HG03196 (cell line): ENCODE measurements around the gene EARS2.
"Not testable (repeated sequence)": the region's sequence is repeated elsewhere in the genome, so short reads cannot be mapped to it uniquely, and the experiment has no call there.

Experiments
- ATAC-seq: cut with Tn5 transposase; IDR thresholded peaks from one replicate; pipeline ENCODE4 v1.9.1; 2021; ENCODE audit not compliant: unreplicated experiment

Gene EARS2

DNA sequence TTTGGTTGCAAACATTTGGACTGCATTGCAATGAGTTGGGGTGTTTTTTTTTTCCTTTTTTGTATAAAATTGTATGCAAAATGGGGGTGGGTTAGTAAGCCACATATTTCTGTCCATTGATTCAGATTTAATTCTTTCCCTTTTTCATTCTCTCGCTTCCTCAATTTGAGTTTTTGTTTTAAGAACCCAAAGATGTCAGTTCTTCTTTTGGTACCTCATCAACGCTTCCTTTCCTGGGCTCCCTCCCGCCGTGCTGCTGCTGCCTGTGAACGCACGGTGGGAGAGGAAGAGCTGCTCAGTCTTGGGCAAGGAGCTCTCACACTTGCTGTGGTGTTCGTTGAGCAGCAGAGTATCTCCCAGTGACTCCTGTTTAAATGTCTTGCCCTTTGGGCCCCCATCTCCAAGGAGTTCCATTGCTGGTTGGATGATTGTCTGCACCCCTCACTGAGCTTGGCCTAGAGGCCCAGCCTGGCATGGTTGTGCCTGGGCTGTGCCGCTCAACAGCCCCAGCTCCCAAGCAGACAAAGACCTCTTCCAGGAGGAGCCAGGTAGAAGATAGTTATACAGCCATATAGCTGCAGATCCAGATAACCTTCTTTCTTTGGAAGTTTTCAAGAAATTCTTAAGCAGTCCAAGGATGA lies 14.0 kb upstream of the EARS2 start:
- no peak for ATAC-seq

DNA sequence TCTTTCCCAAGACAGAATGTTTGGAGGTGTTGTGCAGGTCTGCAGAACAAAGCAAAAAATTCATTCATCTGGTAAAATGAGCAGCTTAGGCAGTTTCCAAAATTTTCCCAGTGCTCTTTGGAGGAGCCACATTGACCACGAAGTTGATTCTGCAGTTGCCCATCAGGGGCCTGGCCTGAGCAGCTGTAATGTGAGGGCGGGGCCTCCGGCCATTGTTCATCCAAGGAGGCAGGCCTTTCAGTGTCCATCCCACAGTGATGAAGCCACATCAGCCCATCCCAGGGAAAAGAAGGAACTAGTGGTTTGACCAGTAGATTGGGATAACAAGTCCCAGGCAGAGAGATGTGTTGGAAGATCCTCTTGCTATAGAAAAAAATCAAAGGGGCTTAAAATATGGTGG lies 10.5 kb upstream of the EARS2 start:
- no peak for ATAC-seq

DNA sequence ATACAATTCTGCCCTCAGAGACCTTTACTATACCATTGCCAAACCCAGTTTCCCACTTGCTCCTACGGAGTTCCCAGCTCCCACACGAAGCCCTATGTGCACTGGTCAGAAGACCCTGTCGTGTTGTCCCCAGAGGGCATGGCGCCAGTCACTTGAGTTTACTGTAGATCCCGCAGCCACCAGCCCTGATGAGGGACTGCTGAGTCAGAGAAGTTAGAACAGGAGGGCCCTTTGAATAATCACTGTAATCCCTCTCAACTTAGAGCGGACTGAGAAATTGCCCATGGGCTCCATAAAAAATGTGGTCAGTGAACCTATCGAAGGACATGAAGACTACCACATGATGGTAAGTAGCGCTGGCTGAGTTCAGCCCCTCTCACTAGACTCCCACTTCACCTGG lies 9.6 kb upstream of the EARS2 start:
- no peak for ATAC-seq

DNA sequence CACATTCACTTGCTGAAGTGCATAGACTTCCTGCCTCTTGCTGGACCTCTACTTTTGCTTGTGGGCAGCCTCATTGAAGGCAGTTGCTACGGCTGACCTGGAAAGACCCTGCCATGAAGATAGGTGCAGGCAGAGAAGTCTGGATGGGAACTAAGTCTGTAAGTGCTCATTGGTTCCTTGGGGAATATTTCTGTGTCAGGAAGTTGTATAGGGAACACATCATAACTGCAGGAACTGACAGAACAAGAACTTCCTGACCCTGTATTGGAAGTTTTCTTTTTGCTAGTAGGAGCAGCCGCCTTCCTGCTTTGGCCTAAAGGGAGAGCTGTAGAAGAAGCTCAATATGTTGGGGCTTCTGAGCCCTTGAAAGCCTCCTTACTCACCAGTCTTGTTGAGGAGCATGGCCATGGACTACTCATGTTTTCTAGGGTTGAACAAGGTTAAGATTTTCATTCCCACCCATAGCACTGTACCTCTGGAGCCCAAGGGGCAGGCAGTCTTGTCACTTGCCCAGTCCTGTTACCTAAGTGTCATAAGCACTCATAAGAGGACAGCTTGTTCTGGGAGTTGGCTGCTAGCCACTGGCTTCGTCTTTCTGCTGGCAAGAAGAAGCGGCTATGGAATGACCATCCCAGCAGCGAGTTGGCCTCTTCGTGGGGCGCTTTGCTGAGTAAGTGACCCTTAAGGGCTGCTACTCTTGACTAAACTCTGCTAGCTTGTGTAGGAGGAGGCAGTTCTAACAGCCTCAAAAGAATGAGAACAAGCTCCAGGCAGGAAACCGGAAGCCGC lies 7.6 kb upstream of the EARS2 start:
- no peak for ATAC-seq

DNA sequence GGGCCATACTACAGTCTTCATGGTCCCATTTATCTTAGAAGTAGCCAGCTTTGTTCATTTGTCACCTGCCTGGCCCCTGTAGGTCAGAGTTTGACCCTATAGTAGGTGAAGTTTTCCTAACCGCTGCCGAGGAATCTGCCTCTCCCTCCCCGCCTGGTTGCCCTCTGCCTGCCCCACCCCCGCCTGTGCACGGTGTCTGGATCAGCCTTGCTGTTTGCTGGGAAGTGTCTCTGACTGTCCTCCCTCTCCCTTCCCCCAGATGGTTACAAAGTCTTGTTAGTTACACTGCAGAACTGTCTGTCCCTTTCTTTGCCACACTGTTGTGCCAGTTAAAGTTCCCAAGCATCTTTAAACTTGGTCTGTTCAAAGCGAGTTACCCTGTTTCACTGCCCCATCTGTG lies 6.0 kb upstream of the EARS2 start:
- ATAC-seq, result no peak

DNA sequence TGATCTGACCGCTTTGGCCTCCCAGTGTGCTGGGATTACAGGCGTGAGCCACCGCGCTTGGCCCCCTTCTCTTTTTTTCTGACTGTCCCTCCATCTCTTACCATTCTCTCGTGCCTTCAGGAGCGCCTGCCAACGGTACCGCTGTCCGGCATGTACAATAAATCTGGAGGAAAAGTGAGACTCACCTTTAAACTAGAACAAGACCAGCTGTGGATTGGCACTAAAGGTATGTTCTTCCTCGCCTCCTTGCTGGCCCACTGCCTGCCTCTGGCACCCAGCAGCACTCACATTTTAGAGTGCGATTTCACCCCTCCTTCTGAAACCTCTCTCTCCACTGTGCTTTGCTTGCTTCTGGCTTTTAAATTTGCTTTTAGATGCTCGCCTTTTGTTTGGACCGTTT lies 5.4 kb upstream of the EARS2 start:
- ATAC-seq, result no peak

DNA sequence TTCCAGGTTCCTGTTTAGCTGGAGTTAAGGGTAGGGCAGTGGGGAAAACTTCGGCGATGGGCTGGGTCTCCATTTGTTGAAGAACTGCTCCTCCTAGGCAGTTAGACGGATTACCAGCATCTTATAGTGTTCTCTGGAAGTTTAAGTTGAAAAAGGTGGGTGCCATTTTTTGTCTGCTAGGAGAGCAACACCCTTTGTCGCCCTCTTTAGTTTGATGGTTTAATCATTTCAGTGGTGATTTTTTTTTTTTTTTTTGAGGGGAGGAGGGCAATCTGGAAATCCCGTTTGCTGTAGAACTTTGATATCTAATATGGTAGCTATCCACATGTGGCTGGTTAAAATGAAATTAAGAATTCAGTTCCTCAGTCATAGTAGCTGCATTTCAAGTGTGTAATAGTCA lies 4.4 kb upstream of the EARS2 start:
- ATAC-seq, result no peak

DNA sequence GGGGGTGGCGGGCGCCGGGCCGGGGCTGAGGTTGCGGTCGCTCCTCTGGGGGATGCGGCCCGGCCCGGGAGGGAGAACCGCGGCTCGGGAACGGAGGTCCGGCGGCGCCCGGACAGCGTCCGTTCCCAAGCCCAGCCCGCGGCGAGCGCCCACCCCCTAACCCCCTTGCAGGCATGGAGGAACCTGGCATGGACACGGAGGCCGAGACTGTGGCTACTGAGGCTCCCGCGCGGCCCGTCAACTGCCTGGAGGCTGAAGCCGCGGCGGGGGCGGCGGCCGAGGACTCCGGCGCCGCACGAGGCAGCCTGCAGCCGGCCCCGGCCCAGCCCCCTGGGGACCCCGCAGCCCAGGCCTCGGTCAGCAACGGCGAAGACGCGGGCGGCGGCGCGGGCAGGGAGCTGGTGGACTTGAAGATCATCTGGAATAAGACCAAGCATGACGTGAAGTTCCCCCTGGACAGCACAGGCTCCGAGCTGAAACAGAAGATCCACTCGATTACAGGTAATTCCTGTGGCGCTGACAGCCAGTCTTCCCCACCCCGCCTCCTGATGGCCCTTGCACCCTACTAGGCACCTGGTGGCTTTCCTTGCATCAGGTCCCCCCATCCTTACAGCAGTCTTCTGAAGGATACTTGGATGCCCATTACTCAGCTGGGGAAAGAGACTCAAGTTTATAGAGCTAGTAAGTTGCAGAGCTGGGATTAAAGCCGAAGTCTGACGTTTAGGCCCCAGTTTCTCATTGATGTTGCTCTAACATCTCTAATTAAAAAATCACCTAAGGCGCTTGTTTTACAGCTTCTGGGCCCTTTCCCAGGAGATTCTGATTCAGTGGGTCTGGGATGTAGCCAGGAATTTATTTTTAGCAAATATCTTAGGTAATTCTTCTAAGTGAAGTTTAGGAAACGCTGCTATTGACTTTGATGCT lies 891 bp upstream of the EARS2 start:
- peak; percentile 7 for ATAC-seq

DNA sequence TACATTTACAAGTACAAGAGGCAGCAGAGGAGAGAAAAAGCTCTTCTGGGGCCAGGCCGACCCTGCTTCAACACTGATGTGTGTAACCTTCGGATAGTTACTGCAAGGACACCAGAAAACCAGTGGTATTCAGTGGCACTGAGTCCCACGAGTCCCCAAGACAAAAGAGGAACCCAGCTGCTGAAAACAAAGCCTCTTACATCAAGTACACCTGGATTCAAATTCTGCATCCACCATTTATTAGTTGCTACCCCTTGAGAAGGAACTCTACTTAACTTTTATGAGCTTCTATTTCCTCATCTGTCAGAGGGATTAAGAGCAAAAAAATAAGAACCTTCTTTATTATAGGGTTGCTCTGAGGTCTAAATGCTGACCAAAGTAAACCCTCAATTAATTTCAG lies 2.6 kb downstream of the EARS2 start:
- no peak for ATAC-seq

DNA sequence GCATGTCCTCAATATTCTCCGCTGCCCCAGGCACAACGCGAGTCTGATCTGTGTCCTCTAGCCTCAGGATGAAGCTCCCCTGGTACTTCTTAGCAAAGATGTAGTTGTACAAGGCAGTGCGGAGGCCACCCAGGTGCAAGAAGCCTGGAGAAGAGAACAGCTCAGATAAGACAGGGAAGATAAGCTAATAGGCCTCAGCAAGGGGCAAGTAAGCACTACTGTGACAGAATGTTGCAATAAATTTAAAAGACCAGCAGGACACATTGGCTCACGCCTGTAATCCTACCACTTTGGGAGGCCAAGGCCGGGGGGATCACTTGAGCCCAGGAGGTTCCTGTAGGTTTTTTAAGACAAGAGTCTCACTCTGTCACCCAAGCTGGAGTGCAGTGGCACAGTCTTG lies 5.0 kb downstream of the EARS2 start:
- ATAC-seq, result no peak

DNA sequence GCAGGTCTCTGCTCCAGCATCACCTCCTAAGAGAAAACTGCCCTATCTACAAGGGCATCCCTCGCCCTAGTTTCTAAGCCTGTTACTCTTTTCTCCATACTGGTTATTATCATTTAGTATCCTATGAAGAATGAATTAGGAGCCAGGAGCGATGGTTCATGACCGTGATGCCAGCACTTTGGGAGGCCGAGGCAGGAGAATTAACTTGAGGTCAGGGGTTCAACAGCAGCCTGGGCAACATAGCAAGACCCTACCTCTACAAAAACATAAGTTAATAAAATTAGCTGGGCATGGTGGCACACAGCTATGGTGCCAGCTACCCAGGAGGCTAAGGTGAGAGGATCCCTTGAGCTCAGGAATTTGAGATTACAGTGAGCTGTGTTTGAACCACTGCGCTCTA lies 7.2 kb downstream of the EARS2 start:
- no peak for ATAC-seq

DNA sequence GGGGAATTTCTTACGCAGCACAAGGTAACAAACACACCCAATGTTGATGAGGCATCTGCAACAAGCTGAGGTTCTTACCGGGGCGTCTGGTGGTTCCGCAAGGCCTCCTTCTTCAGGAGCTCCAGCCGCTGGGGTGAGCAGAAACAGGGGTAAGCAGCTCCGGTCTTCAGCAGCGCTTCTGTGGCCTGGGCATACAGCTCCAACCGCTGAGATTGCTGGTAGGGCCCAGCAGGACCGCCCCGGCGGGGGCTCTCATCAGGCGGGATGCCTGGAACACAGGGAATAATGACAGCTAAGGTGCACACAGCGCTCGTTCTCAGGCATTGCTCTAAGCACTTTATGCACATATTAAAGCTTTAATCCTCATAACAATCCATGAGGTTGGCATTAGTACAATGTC lies 12.7 kb downstream of the EARS2 start:
- ATAC-seq, result no peak

DNA sequence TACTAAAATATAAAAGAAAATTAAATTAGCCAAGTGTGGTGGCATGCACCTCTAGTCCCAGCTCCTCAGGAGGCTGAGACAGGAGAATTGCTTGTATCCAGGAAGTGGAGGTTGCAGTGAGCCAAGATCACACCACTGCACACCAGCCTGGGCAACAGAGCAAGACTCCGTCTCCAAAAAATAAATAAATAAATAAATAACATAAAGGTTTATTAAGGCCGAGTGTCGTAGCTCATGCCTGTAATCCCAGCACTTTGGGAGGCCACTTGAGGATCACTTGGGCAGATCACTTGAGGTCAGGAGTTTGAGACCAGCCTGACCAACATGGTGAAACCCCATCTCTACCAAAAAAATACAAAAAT lies 16.4 kb downstream of the EARS2 start:
- ATAC-seq, result not testable (repeated sequence)

DNA sequence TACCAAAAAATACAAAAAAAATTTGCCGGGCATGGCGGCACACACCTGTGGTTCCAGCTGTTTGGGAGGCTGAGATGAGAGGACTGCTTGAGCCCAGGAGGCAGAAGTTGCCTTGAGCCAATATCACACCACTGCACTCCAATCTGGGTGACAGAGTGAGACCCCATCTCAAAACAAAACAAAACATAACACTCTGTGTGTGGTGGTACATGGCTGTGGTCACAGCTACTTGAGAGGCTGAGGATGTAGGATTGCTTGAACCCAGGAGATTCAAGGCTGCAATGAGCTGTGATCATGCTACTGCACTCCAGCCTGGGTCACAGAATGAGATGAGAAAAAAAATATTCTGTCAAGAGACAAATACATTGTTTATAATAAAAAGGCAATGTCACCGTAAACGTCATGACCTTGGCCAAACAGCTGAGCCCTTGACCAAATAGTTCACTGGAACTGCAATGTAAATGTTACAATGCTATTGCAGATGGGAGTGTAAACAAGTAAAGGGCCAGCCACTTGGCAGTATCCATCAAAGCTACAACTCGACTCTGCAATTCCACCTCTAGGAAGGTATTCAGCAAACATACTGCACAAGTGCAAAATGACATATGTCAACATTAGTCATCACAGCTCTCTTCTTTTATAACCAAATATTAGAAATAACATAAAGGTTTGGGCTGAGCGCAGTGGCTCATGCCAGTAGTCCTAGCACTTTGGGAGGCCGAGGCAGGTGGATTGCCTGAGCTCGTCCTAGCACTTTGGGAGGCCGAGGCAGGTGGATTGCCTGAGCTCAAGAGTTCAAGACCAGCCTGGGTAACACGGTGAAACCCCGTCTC lies 16.9 kb downstream of the EARS2 start:
- ATAC-seq, result no peak

DNA sequence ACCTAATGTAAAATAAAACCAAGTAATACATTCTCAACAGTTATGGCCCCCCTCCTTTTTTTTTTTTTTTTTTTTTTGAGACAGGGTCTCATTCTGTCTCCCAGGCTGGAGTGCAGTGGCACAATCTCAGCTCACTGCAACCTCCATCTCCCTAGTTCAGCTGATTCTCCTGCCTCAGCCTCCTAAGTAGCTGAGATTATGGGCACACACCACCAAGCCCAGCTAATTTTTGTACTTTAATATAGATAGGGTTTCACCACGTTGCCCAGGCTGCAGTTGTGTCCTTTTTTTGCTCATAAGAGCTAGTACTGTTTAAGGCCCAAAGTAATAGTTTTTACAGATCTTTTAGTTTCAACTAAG lies 18.3 kb downstream of the EARS2 start:
- ATAC-seq, result no peak

DNA sequence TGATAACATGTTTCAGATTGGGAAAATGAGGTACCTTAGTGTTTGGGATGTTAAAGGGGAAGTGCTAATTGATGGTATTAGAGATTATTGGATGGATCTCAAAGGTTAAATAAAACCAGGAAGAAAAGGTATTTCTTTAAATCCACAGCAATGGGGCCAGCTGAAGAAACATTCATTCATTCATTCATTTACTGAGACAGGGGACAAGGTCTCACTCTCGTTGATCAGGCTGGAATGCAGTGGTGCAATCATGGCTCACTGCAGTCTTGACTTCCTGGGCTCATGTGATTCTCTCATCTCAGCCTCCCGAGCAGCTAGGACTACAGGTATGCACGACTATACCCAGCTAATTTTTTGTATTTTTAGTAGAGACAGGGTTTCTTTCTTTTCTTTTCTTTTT lies 19.8 kb downstream of the EARS2 start:
- no peak for ATAC-seq

DNA sequence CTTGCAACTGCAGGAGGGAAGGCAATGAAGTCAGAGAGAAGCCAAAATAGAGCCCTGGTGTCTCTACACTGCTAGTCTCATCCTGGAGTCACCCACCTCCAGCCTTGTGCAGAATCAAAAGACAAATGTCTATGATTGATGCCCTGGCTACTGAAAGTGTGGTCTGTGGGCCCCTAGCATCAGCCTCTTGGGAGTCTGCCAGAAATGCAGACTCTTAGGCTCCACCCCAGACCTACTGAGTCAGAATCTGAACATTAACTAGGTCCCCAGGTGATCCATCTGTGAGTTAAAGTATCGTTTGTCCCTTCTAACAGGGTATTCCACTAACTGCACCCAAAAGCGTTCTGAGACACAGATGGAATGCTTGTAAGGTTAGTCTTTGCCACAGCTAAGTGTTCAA lies 21.2 kb downstream of the EARS2 start:
- no peak for ATAC-seq

DNA sequence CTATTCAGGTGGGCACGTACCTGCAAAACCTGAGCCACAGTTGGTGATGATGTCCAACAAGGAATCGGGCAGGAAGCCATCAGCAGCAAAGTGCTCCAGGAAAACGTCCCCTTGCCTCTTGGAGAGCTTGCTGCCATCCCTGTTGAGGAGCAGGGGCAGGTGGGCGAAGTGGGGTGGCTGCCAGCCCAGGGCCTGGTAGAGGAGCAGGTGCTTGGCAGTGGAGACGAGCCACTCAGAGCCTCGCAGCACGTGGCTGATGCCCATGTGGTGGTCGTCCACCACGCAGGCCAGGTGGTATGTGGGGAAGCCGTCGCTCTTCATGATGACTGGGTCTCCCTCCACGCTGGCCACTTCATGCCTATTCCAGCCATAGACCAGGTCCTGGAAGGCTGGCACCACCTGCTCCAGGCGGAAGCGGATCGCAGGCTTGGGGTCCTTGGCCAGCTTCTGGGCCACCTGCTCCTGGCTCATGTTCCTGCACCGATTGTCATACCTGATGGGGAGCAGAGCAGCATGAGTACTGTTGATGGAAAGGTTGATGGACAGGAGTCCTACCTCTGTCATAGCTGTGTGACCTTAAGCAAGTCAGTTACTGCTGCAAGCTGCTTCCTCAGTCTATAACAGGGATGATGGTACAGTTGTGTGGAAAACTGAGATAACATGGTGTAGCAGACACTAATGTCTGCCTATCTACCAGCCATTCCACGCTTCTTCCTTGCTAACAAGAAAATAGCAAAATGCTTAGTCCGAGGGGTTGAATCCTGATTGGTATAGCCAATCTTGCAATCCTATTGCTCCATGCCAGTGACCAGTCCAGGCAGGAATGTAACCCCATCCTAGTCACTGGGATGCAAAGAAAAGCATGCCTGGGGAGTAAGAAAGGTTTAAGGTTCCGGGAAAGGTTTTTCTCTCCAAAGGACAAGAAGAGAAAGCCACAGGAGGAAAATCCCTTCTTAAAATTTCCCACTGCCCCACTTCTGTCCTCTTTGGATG lies 22.0 kb downstream of the EARS2 start:
- no peak for ATAC-seq

DNA sequence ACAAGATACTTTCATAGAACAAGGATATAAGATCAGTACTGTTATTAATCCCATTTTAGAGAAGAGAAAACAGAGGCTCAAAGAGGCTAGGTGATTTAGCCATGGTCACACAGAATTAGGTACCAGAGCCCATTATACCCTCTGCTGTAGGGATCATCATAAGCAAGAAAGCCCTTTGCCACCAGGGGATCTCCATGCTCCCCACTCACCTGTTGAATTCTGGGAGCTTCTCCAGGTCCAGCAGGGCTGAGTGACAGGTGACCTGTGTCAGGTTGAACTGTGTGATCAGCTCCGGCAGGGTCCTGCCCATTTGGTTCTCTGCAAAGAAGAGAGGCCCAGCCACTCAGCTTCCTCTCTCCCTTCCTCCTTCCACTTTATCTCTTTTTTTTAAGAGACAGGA lies 24.7 kb downstream of the EARS2 start:
- ATAC-seq, result no peak

DNA sequence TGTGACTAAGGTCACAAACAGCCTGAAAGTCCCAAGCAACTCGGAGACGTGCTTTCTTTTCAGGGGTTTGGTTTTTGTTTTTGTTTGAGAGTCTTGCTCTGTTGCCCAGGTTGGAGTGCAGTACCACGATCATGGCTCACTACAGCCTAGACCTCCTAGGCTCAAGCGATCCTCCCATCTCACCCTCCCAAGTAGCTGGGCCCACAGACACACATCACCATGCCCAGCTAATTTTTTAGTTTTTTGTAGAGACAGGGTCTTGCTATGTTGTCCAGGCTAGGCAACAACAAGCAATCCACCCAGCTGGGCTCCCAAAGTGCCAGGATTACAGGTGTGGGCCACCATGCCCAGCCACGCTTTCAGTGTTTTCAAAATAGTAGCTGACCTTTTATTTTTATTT lies 27.1 kb downstream of the EARS2 start:
- no peak for ATAC-seq
